Activated naive CD4-positive, alpha-beta T cell treated with anti-CD3 and anti-CD28 coated beads for 36 hours (primary cell): ENCODE results near the gene RUSC1. TPM values are rescaled to one million over a fixed set of nuclear protein-coding genes. Genes with fewer than 3 reads are reported as not detected.
"Not testable (repeated sequence)": the region's sequence is repeated elsewhere in the genome, so short reads cannot be mapped to it uniquely, and the experiment has no call there.

Experiments used
- CTCF ChIA-PET: fragments of 350-600 bp; sonication (Branson Sonifier 250); formaldehyde crosslinking; loops from one replicate; lab custom pipeline; 2021; ENCODE audit warnings: antibody characterized with exemption; lab: Charles Lee
- DNase-seq: peaks from one replicate; pipeline ENCODE4 v3.0.0-alpha.2; 2020
- H3K27ac Mint-ChIP-seq: one replicate; pipeline ENCODE4 v1.8.0; 2021; ENCODE audit warnings: mild to moderate bottlenecking, mixed read lengths
- H3K27me3 Mint-ChIP-seq: one replicate; pipeline ENCODE4 v1.8.0; 2021; ENCODE audit warnings: low read depth, mixed read lengths
- H3K36me3 Mint-ChIP-seq: one replicate; pipeline ENCODE4 v1.8.0; 2021; ENCODE audit warnings: low read depth, mixed read lengths
- H3K4me1 Mint-ChIP-seq: one replicate; pipeline ENCODE4 v1.8.0; 2021; ENCODE audit warnings: low read depth, mixed read lengths
- H3K4me3 Mint-ChIP-seq: one replicate; pipeline ENCODE4 v1.8.0; 2021; ENCODE audit warnings: mild to moderate bottlenecking, moderate library complexity, mixed read lengths
- H3K9me3 Mint-ChIP-seq: one replicate; pipeline ENCODE4 v1.8.0; 2021; ENCODE audit warnings: mixed read lengths
- intact Hi-C: fragments of 100-400 bp; cut with micrococcal nuclease; formaldehyde crosslinking; loops from one replicate; pipeline ENCODE4 v1.15.1; 2023
- total RNA-seq, 2 experiments: library from RNA; stranded (reverse); gene quantifications; one replicate each; pipeline ENCODE4 v1.2.3, GENCODE V29; 2021

Gene RUSC1
- total RNA-seq, 2 experiments from 2014 or later: 16.8 to 17.2 TPM

DNA sequence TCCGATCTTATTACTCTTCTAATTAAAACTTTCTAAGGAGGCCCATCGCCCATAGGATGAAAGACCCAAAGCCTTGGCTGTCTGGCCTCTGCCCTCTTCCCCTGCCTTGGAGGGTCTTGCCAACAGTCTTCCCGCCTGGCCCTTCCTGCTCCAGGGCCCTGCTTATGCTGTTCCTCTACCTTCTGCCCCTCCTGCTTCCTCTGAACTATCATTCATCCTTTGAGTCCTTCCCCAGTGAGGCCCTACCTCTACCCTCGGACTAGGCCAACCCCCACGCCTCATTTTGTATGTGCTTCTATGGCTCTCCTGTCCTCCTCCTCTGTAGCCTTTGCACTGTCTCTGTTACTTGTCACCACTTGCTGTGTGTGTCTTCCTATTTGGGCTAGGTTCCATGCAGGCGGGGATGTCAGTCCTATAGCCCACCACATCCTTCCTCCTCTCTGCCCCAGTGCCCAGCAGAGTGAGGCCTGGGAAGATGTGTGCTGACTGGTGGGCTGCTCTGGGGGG, 5.4 kb downstream of the RUSC1 start:
- intact Hi-C loops: no loop called here
- Mint-ChIP-seq H3K4me3 (peak overlapping the region; percentile 42), H3K27me3 (peaks cover 2% of the 10 kb centered on the region), H3K4me1 (peaks cover 22% of the 10 kb centered on the region), H3K9me3 (no peaks in the 10 kb centered on the region), H3K36me3 (peaks cover 7% of the 10 kb centered on the region), H3K27ac (no peak overlapping the region)
- no peak for DNase-seq
- CTCF ChIA-PET: interaction anchor here (9.5 kb wide), 1 partner anchor 75 kb away, joined by 118 read pairs; no protein-coding TSS in a partner anchor

- no peak for DNase-seq
- Mint-ChIP-seq H3K4me3 (no peak overlapping the region), H3K27me3 (peaks cover 2% of the 10 kb centered on the region), H3K4me1 (peaks cover 18% of the 10 kb centered on the region), H3K36me3 (peaks cover 7% of the 10 kb centered on the region), H3K27ac (no peak overlapping the region), H3K9me3 (no peaks in the 10 kb centered on the region)
- intact Hi-C loops: no loop called here
- CTCF ChIA-PET: interaction anchor here (0.6 to 9.5 kb wide), 3 partner anchors 76 to 270 kb away, joined by 3 to 118 read pairs (median 3); no protein-coding TSS in a partner anchor
Observed at GRCh38 chr1:155326631-155327037, 5.9 kb downstream of the RUSC1 start.

DNA sequence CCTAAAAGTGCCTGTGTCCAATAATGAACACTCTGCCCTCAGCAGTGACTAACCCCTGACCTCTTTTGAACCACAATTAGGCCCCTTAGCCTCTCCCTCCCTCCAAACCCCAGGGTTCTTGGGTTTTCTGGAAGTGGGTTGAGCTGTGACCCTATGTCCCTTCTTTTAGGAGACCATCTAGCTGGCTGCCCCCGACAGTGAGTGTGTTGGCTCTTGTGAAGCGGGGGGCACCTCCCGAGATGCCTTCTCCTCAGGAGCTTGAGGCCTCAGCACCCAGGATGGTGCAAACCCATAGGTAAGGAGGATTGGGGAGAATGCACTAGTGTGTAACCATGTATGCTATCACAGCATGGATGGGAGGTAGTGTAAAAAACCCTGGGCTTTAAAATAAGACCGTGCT, 7.3 kb downstream of the RUSC1 start:
- H3K4me1 Mint-ChIP-seq: peaks cover 8% of the 10 kb centered on the region
- intact Hi-C loops: no loop called here
- H3K9me3 Mint-ChIP-seq: no peaks in the 10 kb centered on the region
- no peak overlapping the region for H3K4me3 Mint-ChIP-seq
- no peaks in the 10 kb centered on the region for H3K27me3 Mint-ChIP-seq
- peaks cover 6% of the 10 kb centered on the region for H3K36me3 Mint-ChIP-seq
- no peak for DNase-seq
- CTCF ChIA-PET: interaction anchor here (0.7 to 9.5 kb wide), 4 partner anchors 77 to 268 kb away, joined by 3 to 118 read pairs (median 4); no protein-coding TSS in a partner anchor
- H3K27ac Mint-ChIP-seq: no peak overlapping the region

DNA sequence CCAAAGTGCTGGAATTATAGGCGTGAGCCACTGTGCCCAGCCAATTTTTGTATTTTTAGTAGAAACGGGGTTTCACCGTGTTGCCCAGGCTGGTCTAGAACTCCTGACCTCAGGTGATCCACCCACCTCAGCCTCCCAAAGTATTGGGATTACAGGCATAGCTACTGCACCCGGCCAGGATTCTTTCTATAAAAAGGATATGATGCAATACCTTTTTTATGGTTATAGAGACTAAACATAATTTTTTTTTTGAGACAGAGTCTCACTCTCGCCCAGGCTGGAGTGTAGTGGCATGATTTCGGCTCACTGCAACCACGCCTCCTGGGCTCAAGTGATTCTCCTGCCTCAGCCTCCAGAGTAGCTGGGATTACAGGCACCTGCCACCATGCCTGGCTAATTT, 8.2 kb downstream of the RUSC1 start:
- H3K36me3 Mint-ChIP-seq, H3K27me3 Mint-ChIP-seq, H3K4me3 Mint-ChIP-seq, CTCF ChIA-PET, intact Hi-C loops, H3K9me3 Mint-ChIP-seq, DNase-seq, H3K4me1 Mint-ChIP-seq: not testable (repeated sequence)
- H3K27ac Mint-ChIP-seq: peak overlapping the region; percentile 46

DNA sequence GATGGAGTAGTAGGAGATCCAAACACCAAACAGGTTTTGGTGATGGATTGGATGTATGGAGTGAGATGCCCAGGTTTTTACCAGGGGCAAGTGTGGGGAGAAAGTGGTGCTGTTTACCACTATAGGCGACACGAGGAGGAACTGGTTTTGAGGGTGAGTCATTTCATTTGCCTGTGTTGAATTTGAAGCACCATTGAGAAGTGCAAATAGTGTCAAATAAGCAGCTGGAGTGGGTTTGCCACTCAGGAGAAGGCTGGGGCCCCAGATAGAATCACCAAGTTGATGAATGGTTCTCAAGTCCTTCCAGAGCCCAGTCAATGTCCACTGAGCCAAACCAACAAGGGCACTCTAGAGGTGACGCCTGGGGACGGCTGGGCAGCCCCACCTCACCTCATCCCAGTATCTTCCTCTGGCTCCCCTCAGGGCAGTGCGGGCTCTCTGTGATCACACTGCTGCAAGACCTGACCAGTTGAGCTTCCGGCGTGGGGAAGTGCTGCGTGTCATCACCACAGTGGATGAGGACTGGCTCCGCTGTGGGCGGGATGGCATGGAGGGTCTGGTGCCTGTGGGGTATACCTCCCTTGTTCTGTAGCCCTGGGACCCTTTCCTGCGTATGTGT, 9.4 kb downstream of the RUSC1 start:
- CTCF ChIA-PET: interaction anchor here (0.6 kb wide), 1 partner anchor 734 kb away, joined by 3 read pairs; no protein-coding TSS in a partner anchor
- intact Hi-C loops: no loop called here
- no peak overlapping the region for H3K27ac Mint-ChIP-seq
- H3K27me3 Mint-ChIP-seq: no peaks in the 10 kb centered on the region
- H3K36me3 Mint-ChIP-seq: peaks cover 9% of the 10 kb centered on the region
- no peaks in the 10 kb centered on the region for H3K9me3 Mint-ChIP-seq
- peaks cover 8% of the 10 kb centered on the region for H3K4me1 Mint-ChIP-seq
- DNase-seq: no peak
- no peak overlapping the region for H3K4me3 Mint-ChIP-seq

DNA sequence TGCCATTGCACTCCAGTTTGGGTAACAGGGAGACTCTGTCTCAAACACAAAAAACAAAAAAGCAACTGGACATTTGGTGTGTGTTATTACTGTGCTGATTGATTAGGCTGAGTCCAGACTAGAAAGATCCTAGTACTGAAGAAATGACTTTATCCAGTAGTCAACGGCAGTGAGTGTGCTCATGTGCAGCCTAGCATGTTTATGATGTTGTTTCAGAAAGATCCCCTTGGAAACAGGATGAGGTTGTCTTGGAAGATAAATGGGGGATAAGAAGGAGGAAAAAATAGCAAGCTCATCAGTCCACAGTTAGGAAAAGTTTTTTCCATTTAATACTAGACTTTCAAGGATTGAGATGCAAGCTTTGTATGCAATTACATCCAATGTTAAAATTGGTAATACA, 14.3 kb downstream of the RUSC1 start:
- intact Hi-C loops: no loop called here
- H3K27me3 Mint-ChIP-seq: no peaks in the 10 kb centered on the region
- DNase-seq: no peak
- H3K27ac Mint-ChIP-seq: peak overlapping the region; percentile 19
- peaks cover 8% of the 10 kb centered on the region for H3K36me3 Mint-ChIP-seq
- H3K4me3 Mint-ChIP-seq: no peak overlapping the region
- CTCF ChIA-PET: interaction anchor here (1.0 to 1.1 kb wide), 2 partner anchors 160 to 274 kb away, joined by 3 to 5 read pairs; no protein-coding TSS in a partner anchor
- H3K4me1 Mint-ChIP-seq: no peaks in the 10 kb centered on the region
- no peaks in the 10 kb centered on the region for H3K9me3 Mint-ChIP-seq

GRCh38 chr1:155339515-155340097, 18.9 kb downstream of the RUSC1 start:
- Mint-ChIP-seq H3K27me3 (no peaks in the 10 kb centered on the region), H3K9me3 (no peaks in the 10 kb centered on the region), H3K4me3 (no peak overlapping the region), H3K27ac (no peak overlapping the region), H3K4me1 (no peaks in the 10 kb centered on the region), H3K36me3 (peaks cover 15% of the 10 kb centered on the region)
- DNase-seq: no peak
- intact Hi-C loops: no loop called here
- CTCF ChIA-PET: interaction anchor here (1.2 to 3.2 kb wide), 2 partner anchors 19 to 89 kb away, joined by 3 to 11 read pairs; partner anchors contain the start of gene RUSC1

DNA sequence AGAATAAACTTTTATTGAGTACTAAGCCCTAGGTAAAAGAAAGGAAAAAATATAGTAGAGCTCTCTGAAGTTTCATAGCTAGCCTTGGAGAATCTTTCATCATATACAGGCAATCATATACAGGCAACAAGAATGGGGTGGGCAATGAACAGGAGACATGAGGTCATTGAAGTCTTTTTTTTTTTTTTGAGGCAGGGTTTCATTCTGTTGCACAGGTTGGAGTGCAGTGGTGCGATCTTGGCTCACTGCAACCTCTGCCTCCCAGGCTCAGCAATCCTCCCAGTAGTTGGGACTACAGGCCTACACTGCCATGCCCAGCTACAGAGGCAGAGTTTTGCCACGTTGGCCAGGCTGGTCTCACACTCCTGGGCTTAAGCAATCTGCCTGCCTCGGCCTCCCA, 22.1 kb downstream of the RUSC1 start:
- Mint-ChIP-seq H3K27ac (no peak overlapping the region), H3K4me1 (no peaks in the 10 kb centered on the region), H3K36me3 (peaks cover 11% of the 10 kb centered on the region), H3K4me3 (no peak overlapping the region), H3K9me3 (no peaks in the 10 kb centered on the region), H3K27me3 (no peaks in the 10 kb centered on the region)
- DNase-seq: no peak
- intact Hi-C loops: no loop called here
- CTCF ChIA-PET: interaction anchor here (0.7 to 1.3 kb wide), 4 partner anchors 10 to 249 kb away, joined by 3 read pairs; no protein-coding TSS in a partner anchor

DNA sequence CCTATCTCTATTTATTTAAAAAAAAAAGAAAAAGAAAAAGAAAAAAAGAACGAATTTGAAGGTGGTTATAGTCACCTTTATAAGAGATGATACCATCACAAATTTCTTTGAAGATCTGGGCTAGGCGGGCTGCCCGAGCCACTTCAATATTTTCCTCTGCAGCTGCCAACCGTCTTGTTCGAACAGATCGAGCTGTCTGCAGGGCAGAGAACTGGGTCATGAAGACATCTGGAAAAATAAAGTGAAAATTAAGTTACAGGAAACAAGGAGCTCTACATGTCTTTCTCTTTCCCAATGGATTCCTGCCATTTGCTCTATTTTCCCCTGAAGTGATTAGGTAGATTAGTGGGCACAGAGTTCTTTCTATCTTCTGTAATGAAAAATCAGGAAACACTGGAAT, 31.9 kb downstream of the RUSC1 start:
- no peak for DNase-seq
- Mint-ChIP-seq H3K36me3 (peaks cover 36% of the 10 kb centered on the region), H3K4me3 (no peak overlapping the region), H3K4me1 (no peaks in the 10 kb centered on the region), H3K27ac (no peak overlapping the region), H3K27me3 (no peaks in the 10 kb centered on the region), H3K9me3 (no peaks in the 10 kb centered on the region)
- CTCF ChIA-PET: interaction anchor here (0.7 to 1.1 kb wide), 3 partner anchors 10 to 326 kb away, joined by 3 to 4 read pairs (median 3); no protein-coding TSS in a partner anchor
- intact Hi-C loops: no loop called here

DNA sequence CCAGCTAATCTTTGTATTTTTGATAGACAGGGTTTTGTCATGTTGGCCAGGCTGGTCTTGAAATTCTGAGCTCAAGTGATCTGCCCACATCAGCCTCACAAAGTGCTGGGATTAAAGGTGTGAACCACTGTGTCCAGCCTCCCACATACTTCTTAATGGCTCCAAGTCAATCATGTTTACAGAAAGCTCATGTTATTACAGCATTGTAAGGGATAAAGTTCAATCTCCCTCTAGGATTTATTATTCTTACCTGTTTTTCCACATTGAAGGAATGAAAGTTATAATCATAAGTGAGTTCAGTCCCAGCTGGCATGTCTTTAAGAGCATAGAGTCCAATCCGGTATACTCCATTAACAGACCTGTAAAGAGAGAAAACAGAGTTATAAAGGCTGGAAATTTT, 39.4 kb downstream of the RUSC1 start:
- CTCF ChIA-PET: interaction anchor here (0.6 to 1.3 kb wide), 2 partner anchors 62 to 1259 kb away, joined by 3 read pairs; partner anchors contain the start of gene HAPLN2
- no peaks in the 10 kb centered on the region for H3K4me1 Mint-ChIP-seq

GRCh38 chr1:155379180-155379579, 58.5 kb downstream of the RUSC1 start:
- no peaks in the 10 kb centered on the region for H3K27me3 Mint-ChIP-seq
- H3K27ac Mint-ChIP-seq: no peak overlapping the region
- DNase-seq: no peak
- H3K4me1 Mint-ChIP-seq: peaks cover 8% of the 10 kb centered on the region
- H3K4me3 Mint-ChIP-seq: no peak overlapping the region
- H3K36me3 Mint-ChIP-seq: peaks cover 23% of the 10 kb centered on the region
- CTCF ChIA-PET: interaction anchor here (0.7 kb wide), 1 partner anchor 465 kb away, joined by 3 read pairs; no protein-coding TSS in a partner anchor
- intact Hi-C loops: loop anchor here (5.0 kb wide), 1 partner anchor 183 kb away; the partner anchor contains the start of gene ASH1L
- no peaks in the 10 kb centered on the region for H3K9me3 Mint-ChIP-seq

More for the DNA sequence above, 39.4 kb downstream of the RUSC1 start:
- Mint-ChIP-seq H3K4me3 (no peak overlapping the region), H3K27me3 (no peaks in the 10 kb centered on the region), H3K27ac (no peak overlapping the region), H3K9me3 (no peaks in the 10 kb centered on the region), H3K36me3 (peaks cover 17% of the 10 kb centered on the region)
- DNase-seq: no peak
- intact Hi-C loops: no loop called here

- H3K27me3 Mint-ChIP-seq: no peaks in the 10 kb centered on the region
- no peak for DNase-seq
- CTCF ChIA-PET: interaction anchor here (0.6 to 0.7 kb wide), 2 partner anchors 127 to 465 kb away, joined by 3 read pairs; no protein-coding TSS in a partner anchor
- H3K4me3 Mint-ChIP-seq: no peak overlapping the region
- peaks cover 8% of the 10 kb centered on the region for H3K4me1 Mint-ChIP-seq
- no peaks in the 10 kb centered on the region for H3K9me3 Mint-ChIP-seq
- no peak overlapping the region for H3K27ac Mint-ChIP-seq
- H3K36me3 Mint-ChIP-seq: peaks cover 22% of the 10 kb centered on the region
- intact Hi-C loops: loop anchor here (5.0 kb wide), 1 partner anchor 183 kb away; the partner anchor contains the start of gene ASH1L
Observed at GRCh38 chr1:155379631-155380090, 59.0 kb downstream of the RUSC1 start.
